HG03460 (cell line): ENCODE data around the gene SLC38A10.

ENCODE experiments used
- ATAC-seq: cut with Tn5 transposase; IDR thresholded peaks from one replicate; pipeline ENCODE4 v1.9.1; 2021; ENCODE audit not compliant: unreplicated experiment

Gene SLC38A10

DNA sequence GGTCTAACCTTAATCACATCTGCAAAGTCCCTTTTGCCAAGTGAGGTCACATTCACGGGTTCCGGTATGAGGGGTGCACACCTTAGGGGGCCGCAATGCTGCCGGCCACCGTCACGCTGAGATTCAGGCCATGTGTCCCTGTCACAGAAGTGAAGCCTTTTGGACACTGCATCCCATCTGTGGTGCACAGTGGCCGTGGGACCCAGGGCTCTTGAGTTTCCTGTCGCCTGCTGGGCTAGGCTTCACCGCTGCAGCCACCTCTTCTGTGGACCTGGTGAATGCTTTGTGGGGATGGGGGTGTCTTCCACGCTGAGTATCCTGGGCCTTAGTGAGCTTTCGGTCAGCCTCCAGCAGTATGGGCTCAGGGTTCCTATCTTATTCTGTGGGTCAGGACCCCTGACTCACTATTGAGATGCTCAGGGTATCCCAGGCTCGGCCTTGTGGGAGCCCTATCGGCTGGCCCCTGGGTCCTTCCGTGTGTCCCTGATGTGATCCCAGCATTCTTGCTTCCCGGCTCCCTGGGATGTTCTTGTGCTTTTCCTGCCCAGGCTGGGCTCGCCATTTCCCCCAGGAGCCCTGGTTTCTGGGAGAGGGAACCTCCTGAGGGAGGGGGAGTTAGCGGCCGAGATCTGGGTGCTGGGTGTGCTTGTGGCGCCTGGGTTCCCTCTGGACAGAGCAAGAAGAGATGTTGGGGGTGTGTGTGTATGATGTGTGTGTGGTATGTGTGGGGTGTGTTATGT, 4.9 kb upstream of the SLC38A10 start:
- no peak for ATAC-seq

DNA sequence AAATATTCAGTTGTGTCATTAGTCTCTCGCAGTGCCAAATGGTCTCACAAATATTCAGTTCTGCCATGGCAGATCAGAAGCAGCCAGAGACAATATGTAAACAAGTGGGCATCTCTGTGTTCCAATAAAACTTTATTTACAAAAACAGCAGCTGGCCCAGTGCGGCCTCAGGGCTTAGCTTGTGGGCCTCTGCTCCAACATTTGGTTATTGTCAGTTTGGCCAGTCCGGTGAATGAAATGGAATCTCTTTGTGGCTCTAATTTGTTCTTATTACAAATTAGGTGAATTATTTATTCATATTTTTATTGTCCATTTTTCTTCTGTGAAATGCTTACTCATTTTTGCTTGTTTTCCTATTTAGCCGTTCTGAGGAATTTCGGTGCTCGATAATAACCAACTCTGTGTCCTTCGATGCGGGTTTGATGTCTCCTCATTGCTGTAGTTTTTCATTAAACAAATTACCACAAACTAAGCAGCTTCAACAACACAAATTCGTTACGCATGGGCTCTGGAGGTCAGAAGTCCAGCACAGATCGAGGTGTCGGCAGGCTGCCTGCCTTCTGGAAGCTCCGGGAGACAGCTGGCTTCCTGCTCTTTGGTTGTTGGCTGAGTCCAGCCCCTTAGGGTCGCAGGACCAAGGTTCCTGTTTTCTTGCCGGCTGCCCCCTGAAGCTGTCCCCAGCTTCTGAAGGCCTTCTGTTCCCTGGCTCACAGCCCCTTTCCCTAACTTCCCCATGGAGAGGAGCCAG, 4.1 kb upstream of the SLC38A10 start:
- ATAC-seq = no peak

- no peak for ATAC-seq
These were observed 3.4 kb upstream of the SLC38A10 start for GRCh38 chr17:81298325-81298990.

- ATAC-seq = no peak
These were observed 722 bp upstream of the SLC38A10 start for GRCh38 chr17:81295676-81296381.

DNA sequence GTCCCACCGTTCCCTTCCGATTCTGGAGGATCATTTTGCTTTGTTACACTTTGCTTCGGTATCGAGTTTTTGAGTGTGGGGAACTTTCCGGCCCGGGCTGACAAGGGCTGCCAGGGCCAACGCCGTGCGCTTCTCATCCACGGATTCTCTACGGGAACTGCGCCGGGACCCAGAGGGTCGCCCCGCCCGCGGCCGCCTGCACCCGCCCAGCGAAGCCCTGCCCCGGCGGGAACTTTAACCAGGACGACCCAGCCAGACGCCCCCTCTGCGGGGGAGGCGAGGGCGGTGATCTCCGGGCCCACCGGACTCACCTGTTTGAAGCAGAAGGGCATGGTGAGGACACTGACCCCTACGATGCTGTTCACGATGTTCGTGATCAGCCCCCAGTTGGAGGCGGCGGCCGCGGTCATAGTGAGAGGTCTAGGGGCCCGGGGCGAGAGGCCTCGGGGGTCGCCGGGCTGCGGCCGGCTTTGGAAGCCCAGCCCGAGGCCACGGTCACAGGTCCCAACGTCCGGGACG, 536 bp downstream of the SLC38A10 start:
- no peak for ATAC-seq

DNA sequence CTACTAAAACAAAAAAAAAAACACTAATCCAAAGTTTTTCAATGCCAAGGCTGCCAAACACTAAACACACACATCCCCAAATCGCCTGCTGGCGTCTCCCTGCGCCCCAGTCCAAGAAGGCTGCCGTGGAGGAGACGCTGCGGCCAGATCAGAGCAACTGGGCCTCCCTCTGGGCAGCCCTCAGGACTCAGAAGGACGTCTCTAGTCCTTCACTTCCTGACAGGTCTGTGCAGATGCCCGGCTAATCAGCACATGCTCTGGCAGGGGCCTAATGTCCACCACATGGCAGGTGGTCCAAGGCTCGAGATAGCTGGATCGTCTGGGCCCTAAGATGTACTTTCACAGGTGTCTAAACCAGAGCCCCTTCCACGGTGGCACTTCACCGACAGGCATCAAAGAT, 2.7 kb downstream of the SLC38A10 start:
- ATAC-seq = no peak

DNA sequence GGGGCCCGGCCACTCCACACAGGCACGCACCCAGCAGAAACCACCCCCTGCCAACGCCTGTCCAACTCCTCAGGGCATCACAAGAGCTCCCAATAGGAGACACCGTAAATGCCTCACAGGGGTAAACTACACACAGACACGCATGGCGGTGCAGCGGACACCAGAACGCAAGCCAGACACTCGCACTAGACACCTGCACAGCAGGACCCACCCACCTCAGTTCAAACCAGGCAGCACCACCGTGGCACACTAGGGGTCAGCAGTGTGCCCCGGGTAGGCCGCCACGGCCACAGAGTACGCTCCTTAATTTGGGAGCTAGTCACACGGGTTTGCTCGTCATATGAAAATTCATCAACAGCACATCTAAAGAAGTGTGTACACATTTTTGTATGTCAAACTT, 3.4 kb downstream of the SLC38A10 start:
- ATAC-seq = no peak

- no peak for ATAC-seq
These were observed 4.9 kb downstream of the SLC38A10 start for GRCh38 chr17:81290230-81290629.

GRCh38 chr17:81289627-81290026, 5.5 kb downstream of the SLC38A10 start:
- ATAC-seq = no peak

DNA sequence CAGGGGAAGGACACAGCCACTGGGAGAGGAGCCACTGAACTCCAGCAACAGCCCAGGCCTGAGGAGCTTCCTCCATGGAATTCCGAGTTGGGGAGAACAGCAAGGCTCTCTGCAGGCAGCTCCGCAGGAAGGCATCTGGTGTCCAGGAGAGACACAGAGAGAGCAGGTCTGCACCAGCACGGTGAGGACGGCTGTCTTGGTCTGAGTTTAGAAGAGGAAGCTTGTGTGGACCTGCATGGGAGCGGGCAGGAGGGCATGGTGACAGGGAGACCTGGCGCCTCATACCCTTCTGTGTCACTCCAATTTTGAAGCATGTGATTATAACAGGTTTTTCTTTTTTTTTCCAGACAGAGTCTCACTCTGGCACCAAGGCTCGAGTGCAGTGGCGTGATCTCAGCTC, 6.4 kb downstream of the SLC38A10 start:
- no peak for ATAC-seq

- ATAC-seq = no peak
These were observed 7.2 kb downstream of the SLC38A10 start for GRCh38 chr17:81287741-81288430.

GRCh38 chr17:81287152-81287551, 8.0 kb downstream of the SLC38A10 start:
- ATAC-seq = no peak

GRCh38 chr17:81286491-81287145, 8.5 kb downstream of the SLC38A10 start:
- no peak for ATAC-seq

- ATAC-seq = no peak
These were observed 9.2 kb downstream of the SLC38A10 start for GRCh38 chr17:81285894-81286293.

DNA sequence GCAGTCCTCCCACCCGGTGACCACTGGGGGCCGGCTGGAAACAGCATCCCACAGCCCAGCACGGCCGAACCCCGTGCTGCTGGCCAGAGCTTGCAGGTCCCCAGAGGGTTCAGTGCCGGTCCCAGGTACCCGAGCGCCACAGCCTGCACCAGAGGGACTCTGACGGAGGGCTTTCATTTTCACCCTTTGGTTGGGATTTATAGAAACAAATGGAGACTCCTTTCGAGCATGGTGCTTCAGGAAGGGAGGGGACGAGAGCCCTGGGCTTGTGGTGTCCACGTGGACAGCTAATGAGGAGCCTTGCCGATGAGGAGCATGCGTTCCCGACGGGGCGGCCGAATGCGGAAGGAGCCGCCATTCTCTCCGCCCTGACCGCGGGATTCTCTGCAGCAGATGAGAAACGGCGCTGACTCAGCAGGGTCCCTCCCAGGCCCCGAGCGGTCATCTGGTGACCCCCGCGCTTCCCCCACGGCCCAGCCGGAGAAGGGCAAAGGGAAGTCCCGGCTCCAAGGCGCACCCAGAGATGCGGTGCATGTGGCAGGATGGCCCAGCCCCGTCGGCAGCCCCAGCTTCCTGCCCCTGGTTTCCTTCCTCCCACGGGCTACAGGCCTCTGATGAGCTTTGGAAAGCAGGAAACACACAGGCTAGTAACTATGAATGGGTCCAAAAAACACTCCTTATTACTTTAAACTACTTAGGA, 9.8 kb downstream of the SLC38A10 start:
- ATAC-seq = no peak

- no peak for ATAC-seq
These were observed 12.2 kb downstream of the SLC38A10 start for GRCh38 chr17:81282876-81283275.

- ATAC-seq = no peak
These were observed 13.0 kb downstream of the SLC38A10 start for GRCh38 chr17:81282141-81282540.

DNA sequence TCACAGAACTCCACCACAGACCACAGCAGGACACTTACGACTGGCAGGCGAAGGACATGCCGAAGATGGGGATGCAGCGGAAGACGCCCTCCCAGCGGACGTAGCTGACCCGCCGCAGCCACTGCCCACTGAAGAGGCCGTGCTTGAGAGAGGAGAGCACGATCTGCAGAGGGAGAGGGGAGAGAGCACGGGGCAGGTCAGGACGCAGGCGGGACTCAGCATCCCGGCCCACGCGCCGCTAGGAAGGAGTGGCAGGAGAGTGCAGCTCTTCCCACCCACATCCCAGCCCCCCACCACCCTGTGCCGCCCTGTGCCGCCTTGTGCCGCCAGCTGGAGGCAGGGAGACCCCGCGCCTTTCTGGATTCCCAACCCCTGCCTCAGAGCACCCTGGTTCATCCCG, 14.5 kb downstream of the SLC38A10 start:
- no peak for ATAC-seq
